NCI-H1436 treated with DMSO at 0.1 percent for 48 hours (cell line): Measurements from ENCODE around the gene AKAP13.
"Not testable (repeated sequence)": the region's sequence is repeated elsewhere in the genome, so short reads cannot be mapped to it uniquely, and the experiment has no call there.

Experiments
- DNase-seq: peaks from one replicate; lab custom pipeline; 2025; lab: John Stamatoyannopoulos, UW

AKAP13 gene

DNA sequence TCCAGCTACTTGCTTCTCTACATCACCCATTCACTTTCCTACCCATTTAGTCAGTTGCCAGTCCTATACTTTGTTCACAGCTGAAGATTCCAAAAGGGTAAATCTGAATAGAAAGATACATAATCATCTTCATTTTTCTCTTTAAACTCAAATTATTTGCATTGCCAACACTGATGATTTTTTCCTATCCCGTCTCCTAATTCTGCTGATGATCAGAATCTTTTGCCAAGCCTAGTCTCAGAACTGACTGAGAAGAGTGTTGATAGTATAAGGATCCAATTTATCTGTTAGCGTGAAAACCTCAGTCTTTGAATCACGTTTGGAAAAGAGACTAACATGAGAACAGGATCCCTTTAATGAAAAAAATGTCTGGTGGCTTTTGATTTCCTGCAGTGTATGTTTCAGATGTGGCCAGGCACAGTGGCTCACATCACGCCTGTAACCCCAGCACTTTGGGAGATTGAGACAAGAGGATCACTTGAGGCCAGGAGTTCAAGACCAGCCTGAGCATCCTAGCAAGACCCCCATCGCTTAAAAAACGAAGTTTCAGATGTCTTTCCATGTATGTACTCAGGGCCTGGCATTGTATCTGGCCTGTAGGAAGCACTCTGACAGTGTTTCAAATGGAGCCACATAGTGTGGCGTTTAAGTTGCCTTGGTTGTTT is 244.9 kb downstream of the AKAP13 start:
- no peak for DNase-seq

DNA sequence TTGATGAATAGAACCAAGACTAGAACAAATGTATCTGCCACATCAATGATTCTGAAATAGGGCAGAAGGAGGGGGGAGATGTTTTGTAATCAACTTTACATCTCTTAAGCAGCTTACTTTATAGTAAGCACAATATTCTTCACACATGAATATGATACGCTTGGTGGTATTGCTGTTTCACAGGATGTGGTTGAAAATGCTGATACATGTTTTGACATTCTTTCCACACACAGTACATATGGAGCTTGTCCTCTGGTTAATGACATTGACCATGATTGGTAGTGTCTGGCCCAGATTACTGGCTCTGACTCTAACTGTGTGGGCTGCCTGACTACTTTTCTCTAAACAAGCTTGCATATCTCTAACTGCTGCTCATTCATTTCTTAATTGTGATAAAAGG is 245.5 kb downstream of the AKAP13 start:
- no peak for DNase-seq

DNA sequence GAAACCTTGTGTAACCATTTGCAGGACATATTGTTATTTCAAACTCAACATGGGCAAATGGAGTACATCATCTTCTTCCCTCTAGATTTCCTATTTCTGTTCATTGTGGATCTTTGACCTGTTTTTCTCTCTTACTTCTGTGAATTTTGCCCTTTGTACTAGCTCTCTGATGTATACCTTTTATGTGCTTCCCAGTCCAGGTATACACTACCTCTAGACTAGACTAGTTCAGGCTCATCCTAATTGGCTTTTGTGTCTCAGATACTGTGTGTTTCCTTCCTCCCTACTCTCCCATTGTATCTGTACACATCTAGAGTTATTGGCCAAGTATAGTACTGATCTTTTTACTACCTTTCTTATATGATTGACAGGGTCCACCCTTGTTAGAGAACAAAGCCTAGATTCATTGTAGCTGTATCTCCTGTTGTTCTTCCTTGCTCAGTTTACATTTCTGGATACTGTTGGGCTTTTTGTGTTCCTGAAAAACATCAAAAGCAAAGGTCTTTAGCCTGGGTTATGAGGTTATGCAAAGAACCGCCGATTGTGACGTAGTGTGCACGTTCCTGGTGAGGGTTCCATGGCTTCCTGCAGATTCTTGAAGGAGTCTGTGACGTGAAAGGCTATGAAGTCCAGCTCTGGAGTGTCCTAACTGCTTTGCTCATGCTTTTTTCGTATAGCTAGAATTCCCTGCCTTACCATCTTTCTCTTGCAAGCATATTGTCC is 247.0 kb downstream of the AKAP13 start:
- no peak for DNase-seq

DNA sequence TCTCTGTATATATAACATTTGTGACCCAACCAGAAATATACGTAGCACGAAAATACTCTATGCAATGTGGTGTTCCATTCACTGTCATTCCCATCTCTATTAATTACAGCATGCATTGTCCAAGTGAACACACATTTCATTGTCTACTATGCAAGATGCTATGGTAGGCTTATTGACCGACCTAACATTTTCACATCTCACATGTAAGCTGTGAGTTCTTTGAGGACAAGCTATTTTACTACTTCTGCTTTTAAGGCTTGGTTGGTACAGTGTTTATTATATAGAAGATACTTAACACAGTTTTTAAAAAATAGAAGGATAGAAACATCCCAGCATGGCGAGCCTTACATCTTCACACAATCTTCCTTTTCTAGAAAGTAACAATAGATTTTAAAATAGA is 249.9 kb downstream of the AKAP13 start:
- DNase-seq, result no peak

DNA sequence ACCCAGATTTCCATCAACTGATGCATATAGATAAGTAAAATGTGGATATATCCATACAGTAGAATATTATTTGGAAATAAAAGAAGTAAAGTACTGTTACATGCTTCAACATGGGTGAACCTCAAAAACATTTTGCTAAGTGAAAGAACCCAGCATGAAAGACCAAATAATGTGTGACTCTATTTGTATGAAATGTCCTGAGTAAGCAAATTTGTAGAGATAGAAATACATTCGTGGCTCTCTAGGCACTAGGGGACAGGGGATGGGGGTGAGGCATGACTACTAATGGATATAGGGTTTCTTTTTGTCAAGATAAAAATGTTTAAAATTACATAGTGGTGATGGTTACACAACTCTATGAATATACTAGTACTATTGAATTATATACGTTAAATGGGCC is 250.6 kb downstream of the AKAP13 start:
- no peak for DNase-seq

DNA sequence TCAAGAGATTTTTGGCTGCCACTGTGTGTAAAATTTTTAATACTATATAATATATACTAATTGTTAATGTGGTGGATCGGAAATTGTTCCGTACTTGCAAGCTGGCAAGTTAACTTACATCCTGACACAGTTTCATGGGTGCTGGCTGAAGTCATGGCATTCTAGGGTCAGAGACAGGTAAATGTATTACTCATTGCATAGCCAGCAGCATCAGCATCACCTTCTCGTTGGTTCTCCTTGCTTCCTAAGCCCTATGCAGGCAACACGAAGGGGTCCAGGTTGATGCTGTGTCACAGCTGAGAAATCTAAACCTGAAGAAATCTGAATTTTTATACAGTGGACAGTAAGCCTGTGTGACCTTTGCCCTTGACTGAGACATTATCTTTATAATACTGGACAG is 251.6 kb downstream of the AKAP13 start:
- DNase-seq, result no peak

DNA sequence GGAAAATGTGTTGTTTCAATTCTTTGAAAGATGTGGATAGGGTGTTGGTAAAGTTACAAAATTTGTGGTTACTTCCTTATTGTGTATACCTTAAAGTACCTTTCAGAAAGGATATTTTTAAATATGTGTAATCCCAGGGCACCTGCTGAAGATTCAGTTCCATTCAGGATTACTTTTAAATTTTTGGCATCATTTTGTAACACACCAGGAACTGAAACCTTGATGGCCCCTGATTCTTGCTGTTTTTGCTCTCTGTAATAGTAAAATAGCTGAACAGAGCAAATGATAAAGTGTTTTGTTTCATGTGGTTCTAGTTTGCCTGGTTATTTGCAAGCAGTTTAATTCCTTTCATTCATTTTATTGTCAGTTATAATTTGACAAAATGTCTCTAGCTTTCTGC is 253.5 kb downstream of the AKAP13 start:
- no peak for DNase-seq

DNA sequence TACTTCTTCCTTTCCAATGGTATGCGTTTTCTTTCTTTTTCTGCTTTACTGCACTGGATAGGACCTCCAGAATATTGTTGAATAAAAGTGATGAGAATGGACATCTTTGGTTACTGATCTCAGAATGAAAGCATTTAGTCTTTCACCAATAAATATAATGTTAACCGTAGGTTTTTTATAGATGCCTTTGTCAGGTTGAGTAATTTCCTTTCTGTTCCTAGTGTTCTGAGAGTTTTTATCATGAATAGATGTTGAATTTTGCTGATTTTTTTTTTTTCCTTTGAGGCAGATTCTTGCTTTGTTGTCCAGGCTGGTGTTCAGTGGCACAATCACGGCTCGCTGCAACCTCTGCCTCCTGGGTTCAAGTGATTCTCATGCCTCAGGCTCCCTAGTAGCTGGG is 255.9 kb downstream of the AKAP13 start:
- DNase-seq, result no peak

DNA sequence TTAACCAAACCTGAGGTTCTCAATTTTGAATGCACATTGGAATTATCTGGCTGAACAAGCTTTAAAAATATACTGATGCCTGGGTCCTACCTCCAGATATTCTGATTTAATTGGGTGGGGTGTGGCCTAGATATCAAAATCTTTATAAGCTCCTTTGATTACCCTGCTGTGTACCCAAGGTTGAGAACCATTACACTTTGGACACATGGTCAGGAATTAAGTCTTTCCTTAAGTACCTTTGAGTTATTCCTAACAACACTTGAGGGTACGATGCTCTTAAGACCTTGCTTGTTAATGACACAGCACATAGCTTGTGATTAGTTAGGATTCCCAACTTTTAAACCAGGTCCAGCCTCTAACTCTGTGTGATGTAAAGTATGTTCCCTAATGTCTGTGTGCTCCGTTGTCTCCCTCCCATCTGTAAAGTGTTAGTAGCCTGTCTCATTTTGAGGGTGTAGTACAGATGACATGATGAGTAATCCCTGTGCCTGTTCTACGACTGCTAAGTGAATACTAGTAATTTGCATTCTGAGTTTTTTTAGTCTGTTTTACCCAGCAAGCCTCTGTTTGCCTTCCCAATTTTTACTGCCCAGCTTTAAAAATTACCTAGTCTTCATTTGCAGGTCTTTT is 259.5 kb downstream of the AKAP13 start:
- no peak for DNase-seq

DNA sequence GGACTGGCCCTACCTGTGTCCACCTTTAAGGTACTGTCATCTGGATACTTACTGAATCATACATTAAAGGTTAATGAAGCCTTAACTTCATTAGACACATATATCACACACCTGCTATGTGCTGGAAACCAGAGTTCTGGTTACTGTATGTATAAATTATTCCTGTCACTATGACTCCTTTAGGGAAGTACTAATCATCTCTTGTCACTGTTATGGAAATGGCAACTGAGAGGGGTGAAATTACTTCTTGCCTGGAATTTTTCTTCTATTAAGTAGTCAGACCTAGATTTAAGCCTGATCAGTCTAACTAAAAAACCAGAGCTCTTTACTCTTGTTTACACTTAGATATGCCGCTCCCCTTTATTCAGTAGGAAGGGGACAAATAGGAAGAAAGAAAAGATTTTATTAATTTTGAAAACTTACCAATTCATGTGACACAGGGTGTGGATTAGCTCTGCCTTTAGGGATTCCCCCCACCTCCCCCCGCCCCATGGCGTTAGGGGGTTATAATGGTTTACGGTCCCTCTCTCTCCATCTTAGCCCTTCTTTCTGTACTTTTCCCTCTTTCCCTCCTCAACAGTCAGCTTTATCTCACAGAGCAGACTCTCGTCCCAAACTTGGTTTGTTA is 261.8 kb downstream of the AKAP13 start:
- no peak for DNase-seq

DNA sequence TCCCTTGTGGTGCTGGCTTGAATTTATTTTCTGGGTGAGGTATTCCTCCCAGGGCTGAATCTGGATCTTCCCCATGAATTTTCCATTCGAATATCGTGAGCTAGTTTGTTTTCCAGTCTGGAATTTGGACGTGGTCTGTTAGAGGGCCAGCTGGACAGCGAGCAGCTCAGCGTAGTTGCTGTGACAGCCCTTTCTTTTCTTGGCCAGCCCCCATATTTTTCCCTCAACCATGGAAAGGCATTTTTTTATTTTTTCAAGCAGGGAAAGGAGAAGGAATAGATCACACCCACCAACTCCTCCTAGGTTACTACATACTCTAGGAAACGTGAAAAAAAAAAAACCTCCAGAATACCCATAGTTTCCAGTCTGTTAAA is 262.3 kb downstream of the AKAP13 start:
- DNase-seq, result no peak

DNA sequence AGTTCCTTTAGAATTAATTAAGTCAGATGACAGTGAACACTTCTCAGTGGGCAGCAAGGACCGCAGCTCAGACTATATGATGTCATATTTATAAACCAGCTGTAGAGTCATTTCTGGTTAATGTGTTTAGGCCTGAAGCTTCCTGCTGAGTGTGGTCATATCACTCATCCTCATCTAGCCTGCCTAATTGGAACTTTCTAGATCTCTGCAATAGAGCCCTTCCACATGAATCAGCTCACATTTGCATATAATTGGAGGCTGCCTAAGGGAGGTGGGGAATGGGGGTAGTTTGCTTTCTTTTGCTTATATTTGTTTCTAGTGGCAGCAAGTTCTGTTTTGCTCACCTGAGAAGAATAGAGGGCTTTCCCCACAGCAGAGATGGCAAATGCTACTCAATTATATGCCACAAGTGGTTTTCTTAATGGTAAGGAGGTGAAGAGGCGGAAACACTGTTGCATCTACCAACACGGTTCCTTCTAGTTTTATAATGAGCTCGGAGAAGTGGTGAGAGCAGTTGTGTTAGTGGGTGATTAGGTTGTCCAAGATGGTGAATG is 266.2 kb downstream of the AKAP13 start:
- DNase-seq, result no peak

DNA sequence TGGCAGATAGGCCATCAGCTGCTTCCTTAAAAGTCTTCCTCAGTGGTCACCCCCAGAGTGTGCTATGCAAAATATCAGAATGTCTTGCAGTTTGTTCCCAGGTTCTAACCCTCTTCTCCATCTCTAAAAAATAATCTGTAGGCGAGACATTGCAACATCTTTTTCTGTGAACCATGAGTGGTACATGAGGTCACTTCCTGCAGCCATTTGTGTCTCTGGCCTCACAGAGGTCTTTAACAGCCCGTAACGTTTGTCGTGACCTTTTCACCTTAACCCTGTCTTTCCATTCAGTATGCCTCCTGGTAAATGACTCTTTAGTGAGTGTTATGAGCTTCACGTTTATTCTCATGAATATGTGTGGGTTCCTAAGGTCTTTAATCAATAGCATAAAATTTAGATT is 269.0 kb downstream of the AKAP13 start:
- no peak for DNase-seq

DNA sequence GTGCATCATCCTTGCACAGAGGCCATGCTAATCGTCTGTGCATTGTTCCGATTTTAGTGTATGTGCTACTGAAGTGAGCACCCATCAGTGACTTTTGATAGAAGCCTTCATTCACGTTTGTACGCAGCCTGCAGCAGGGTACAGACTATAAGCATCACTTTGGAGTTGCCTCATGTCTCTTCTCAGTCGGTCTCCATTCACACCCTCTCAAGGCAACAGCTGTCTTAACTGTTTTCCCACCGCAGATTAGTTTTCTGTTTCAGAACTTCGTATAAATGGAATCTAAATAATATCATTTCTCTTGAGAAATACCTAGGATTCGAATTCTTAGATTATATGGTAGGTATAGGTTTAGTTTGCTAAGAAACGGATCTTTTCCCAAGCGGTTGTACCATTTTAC is 271.1 kb downstream of the AKAP13 start:
- DNase-seq, result no peak

DNA sequence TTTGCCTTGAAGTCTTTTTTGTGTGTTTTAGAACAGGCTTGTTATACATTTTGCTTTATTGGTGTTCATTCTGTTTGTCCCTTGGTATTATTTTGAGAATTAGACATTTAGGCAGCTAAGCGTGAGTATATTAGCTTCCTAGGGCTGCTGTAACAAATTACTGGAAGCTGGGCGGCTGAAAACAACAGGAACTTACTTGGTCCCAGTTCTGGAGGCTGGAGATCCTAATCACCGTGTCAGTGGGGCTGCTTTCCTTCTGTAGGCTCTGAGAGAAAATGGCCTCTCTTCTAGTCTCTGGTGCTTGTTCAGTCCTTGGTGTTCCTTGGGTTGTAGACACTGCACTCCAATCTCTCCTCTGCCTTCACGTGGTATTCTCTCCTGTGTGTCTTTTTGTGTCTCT is 272.1 kb downstream of the AKAP13 start:
- DNase-seq, result no peak

DNA sequence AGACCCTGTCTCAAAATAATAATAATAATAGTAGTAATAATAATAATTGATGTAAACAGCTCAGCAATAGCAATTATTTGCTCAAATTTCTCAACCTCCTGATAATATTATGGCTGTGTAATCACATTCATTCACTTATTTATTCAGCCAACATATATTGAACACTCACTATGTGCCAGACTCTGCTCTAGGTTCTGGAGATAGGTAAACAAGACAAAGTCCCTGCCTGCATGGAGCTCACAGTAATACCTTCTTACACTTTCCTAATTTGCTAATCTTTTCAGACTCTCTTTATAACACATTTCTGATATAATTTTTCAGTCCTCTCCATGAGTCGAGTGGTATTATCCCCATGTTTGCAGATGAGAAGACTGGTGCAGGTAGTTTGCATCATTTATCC is 276.7 kb downstream of the AKAP13 start:
- no peak for DNase-seq

DNA sequence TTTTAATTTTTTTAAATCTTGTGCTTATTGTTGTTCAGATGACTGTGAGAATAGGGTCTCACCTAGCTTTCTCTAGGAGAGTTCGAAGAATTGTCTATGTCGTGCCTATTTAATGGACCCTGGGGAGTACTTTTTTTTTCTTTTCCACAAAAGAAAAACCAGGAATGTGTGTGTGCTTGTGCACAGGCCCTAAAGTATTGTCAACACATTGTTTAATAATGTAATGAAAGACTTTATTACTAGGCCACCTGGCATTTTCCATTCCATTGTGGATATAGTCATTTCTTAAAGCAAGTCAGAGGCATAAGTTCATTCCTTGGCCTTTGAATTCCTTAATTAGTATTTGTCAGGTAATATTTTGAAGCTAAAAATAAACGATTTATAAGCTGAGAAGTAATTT is 278.4 kb downstream of the AKAP13 start:
- no peak for DNase-seq

DNA sequence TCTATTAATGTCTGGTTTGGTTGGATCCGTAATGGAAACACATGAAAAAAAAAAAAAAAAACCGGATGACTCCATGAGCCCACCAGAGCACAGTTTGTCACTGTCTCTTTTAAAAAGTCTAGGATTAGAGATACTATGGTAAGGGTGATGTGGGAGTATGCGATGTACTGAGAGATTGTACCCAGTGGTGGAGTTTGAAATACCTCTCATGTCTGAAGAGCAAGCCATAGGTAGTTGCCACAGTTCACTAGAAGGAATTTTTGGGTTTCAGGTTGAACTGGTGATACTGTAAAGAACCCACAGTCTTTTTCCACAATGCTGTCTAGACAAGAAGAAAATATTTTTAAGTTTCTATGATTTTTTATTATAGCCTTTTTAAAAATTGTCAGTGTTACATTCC is 281.5 kb downstream of the AKAP13 start:
- DNase-seq, result no peak

DNA sequence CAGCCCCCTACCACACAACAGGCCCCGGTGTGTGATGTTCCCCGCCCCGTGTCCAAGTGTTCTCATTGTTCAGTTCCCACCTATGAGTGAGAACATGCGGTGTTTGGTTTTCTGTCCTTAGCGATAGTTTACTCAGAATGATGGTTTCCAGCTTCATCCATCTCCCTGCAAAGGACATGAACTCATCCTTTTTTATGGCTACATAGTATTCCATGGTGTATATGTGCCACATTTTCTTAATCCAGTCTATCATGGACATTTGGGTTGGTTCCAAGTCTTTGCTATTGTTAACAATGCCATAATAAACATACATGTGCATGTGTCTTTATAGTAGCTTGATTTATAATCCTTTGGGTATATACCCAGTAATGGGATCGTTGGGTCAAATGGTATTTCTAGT is 285.3 kb downstream of the AKAP13 start:
- not testable (repeated sequence) for DNase-seq

DNA sequence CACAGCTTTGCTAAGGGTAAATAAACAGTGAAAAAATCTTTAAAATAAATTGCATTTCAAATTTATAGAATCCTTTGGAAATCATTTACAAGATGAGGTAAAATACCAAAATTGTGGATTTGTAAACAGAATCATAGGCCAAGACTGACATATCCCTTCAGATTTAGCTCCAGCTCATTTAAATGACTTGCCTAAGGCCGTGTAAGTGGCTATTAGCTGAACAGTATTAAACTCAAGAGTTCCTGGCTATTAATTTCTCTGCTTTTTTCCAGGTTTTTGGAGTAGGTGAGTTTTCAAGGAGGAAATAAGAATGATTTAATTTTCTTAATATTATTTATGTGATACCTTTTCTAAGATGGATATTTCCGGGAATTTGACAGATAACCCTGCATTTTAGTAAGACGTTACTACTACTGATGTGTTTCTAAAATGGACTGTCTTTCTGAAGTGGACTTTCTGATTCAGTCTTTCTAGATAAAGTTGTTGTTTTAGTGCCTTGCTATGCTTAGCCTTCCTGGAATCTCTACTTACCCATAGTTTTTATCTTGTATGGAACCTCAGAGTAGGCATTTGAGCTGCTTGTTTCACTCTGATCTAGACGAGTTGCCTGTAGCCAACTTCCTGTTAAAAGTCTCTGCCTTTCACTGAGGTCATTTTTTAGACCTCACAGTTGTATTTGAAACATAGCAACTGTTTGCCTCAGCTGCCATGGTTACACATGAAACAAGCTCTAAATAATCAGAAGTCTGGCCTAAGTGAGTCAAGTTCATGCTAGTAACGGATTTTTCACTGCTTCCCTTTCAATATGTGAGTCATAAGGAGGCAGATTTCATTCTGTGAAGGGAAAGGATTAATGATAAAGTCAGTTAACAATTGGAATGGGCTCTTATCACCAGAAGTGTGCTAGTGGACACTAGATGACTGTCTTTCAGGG is 287.4 kb downstream of the AKAP13 start:
- no peak for DNase-seq

DNA sequence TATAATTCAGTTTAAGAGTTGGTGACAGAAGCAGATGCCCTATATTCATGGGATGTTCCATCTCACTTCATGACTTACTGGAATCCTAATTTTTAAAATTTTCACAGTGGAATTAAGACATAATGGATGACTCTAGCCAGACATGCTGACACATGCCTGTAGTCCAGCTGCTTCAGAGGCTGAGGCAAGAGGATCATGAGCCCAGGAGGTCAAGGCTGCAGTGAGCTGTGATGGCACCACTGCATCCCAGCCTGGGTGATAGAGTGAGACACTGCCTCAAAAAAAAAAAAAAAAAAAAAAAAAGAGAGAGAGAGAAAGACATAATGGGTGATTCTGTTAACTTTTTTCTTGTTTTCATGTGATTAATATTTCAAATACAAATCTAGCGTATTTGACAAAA is 290.8 kb downstream of the AKAP13 start:
- DNase-seq, result no peak
